Stimulated activated CD4-positive, alpha-beta T cell treated with anti-CD3 and anti-CD28 coated beads, Interleukin-1b, Interleukin-23, amount 100 ng/mL, for 1 hour (primary cell): Measurements from ENCODE around the gene CRACDL.

ENCODE experiments used
- DNase-seq, 2 donors: peaks; one replicate each; pipeline ENCODE4 v3.0.0-alpha.2; 2020; ENCODE audit warnings: low read depth in 2 of 2

The CRACDL gene, protein sequence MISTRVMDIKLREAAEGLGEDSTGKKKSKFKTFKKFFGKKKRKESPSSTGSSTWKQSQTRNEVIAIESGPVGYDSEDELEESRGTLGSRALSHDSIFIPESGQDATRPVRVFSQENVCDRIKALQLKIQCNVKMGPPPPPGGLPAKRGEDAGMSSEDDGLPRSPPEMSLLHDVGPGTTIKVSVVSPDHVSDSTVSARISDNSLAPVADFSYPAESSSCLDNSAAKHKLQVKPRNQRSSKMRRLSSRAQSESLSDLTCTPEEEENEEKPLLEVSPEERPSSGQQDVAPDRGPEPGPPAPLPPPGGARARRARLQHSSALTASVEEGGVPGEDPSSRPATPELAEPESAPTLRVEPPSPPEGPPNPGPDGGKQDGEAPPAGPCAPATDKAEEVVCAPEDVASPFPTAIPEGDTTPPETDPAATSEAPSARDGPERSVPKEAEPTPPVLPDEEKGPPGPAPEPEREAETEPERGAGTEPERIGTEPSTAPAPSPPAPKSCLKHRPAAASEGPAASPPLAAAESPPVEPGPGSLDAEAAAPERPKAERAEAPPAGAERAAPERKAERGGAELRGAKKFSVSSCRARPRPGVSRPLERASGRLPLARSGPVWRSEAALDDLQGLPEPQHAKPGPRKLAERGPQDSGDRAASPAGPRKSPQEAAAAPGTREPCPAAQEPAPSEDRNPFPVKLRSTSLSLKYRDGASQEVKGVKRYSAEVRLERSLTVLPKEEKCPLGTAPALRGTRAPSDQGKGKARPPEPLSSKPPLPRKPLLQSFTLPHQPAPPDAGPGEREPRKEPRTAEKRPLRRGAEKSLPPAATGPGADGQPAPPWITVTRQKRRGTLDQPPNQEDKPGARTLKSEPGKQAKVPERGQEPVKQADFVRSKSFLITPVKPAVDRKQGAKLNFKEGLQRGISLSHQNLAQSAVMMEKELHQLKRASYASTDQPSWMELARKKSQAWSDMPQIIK

GRCh38 chr2:98935777-98936352 is at the start of gene CRACDL:
TSS of gene CRACDL (minus strand) at chr2:98936225. CDS start at chr2:98846800, 89,425 bp downstream.
- no peak for DNase-seq

- DNase-seq, result no peak
Measured at GRCh38 chr2:98975611-98976010, 39.6 kb upstream of the CRACDL start.

DNA sequence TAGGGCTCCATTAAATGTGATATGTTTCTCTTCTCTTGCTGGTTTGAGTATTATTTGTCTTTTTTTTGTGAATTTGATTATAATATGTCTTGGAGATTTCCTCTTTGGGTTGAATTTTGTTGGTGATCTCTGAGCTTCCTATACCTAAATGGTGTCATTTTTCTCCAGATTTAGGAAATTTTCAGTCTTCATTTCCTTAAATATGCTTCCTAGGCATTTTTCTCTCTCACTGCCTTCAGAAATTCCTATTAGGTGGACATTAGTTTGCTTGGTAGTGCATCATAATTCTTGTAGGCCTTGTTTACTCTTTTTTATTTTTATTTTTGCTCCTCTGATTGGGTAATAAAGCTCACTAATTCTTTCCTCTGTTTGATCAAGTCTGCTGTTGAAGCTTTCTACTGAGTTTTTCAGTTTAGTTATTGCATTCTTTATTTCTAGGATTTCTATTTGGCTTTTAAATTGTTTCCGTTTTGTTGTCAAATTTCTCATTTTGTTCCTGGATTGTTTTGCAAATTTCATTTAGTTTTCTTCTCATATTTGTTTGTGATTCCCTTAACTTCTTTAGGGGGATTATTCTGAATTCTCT is 36.6 kb upstream of the CRACDL start:
- DNase-seq, result no peak

GRCh38 chr2:98959810-98960507 is 23.9 kb upstream of the CRACDL start:
- DNase-seq, result no peak

- no peak for DNase-seq
Measured at GRCh38 chr2:98952966-98953365, 16.9 kb upstream of the CRACDL start.

DNA sequence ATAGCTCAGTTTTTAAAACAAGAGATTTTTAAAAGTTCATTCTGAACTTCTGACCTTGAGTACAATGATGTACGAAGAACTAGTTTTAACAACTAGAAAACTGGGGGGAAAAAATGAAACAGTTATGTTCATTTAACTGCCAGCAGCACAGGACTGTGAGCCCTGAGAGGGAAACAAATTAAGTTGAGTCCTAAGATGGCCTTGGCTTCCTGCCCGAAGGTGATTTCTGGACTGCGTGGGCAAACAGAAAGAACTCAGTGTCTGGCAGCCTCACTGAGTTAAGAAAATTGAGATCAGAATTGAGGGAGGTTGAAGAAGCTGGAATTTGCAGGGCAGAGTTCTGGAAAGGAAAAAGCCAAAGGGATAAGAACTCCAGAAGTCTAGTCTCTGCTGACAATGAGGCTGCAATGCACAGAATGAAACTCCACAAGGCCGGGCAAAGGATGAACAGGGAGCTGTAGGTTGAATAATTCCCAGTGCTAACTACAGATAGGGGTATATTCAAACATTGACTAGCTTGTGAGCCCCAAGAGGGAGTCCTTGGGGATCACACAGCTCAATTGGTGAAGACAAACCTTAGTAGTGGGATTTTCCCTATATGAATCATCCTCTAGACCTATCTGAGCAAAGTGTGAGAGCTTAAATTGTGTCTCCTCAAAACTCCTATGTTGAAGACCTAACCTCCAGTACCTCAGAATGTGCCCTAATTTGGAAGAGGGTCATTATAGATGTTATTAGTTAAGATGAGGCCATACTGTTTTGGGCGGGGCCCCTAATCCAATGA is 13.1 kb upstream of the CRACDL start:
- DNase-seq, result no peak

DNA sequence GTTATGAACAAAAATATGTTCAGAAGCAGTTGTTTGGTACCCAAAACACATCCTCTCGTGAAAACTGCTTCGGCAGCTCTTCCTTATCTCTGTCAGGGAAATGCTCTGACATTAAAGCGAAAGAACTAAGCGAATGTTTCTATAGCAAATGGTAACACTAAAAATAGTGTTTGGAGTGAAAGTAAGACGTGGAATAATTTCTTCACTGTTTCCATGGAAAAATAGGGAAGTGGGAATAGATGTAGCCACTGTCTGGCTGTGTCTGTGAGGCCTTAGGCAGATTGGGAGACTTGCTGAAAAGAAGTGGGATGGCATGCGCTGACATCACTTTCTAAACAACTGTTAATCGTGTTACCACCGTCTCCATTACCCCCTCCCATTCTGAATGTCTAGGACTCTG is 11.5 kb upstream of the CRACDL start:
- DNase-seq, result no peak

GRCh38 chr2:98946855-98947254 is 10.8 kb upstream of the CRACDL start:
- DNase-seq, result no peak

- DNase-seq, result no peak
Measured at GRCh38 chr2:98944775-98945174, 8.8 kb upstream of the CRACDL start.

GRCh38 chr2:98940102-98940501 is 4.1 kb upstream of the CRACDL start:
- no peak for DNase-seq

GRCh38 chr2:98937906-98938305 is 1.9 kb upstream of the CRACDL start:
- DNase-seq, result no peak

DNA sequence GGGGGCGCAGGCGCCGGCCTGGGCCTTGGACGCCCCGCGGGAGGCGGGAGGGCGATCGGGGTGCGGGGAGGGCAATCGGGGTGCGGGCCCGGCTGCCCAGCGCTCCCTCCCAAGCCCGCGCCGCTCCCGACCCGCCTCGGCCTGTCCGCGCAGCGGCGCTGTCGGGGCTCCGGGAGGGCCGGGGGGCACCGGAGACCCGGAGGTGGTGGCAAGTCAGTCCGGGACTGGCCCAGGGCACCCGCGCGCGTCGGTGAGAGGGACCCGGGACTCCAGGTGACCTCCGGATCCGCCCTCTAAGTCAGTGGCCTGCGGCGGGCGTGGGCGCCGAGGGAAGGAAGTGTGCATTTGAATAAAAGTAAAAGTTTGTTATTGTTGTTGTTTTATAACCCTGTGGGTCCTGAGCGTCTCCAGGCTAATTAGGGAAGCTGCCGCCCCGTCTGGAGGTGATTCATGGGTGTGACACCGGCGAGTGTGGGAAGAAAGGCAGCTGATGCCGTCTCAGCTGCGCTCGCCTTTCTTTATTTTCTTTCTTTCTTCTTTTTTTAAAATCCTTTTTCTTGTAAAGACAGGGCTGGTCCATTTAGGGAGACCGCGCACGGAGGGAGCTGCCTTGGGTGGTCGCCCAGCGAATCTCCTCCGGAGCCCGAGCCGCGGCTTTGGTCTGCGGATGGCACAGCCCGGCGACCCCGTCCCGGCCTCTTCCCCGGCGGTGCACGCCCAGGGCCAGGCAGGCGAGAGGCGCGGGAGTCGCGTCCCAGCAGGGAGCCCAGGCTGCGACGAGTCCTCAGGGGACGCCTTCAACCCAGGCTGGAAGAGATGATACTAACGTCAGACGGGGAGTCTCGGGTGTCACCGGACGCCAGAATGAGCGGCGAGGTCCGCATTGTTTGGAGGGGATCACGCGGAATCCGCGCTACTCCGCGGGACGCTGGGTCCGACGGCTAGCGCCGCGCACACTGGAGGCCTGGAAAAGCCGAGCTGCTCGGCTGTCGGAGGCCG is 627 bp upstream of the CRACDL start:
- DNase-seq, result peak in 1 of 2 donors; percentile 10

- DNase-seq, result no peak
Measured at GRCh38 chr2:98935111-98935770, 784 bp downstream of the CRACDL start.

- DNase-seq, result no peak
Measured at GRCh38 chr2:98932778-98933343, 3.2 kb downstream of the CRACDL start.

DNA sequence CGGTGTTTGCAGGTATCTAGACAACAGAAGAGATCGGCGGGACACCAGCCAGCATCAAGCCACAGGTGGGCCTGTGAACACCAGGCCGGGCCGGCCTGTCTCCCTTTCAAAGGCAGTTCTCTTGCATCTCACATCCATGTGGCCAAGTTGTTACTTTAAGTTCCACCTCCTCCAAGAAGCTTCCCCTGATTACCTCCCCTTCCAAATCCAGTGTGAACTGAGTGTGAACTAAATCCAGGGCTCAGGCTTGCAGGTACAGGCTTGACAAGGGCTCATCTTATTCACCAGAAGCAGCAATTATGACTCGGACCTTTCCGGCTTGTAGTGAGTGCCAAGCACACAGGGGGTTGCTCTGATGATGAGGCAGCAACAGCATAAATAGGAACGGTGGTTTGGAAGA is 3.9 kb downstream of the CRACDL start:
- DNase-seq, result no peak

DNA sequence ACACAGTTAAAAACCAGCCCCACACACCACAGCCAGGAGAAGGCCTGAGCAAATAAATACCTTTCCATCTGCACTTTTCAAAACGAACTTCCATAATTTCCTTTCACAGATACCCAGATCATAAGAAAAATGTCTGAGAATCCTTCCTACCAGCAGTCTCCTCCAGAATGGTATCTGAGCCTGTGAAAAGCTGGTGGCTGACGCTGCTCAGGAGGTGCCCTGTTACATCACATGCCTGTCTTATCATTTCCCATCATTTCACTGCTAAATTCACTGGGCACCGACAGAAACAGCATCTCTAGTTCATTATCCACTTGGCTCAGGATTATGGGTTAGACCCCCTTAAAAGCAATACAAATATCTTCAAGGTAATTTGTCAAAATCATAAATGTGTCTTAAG is 4.4 kb downstream of the CRACDL start:
- DNase-seq, result no peak

DNA sequence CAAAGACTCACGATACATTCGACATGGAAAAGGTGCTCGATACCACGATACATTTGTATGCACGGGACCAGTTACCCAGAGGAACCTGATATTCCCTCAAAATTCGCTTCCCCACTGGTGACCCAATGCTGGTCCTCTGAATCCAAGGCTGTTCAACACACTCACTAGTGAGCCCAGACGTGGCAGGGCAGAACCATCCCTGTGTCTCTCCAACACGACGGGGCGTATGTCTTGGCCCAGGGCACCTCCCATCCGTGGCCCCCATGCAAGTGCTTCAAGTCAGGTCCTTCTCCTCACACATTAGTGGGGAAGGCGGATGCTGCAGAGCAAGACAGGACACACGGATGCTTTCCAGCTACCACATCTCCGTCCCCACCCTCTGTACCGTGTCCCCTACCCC is 6.1 kb downstream of the CRACDL start:
- DNase-seq, result no peak

GRCh38 chr2:98928242-98928641 is 7.8 kb downstream of the CRACDL start:
- DNase-seq, result no peak
